Activated CD4-positive, alpha-beta T cell treated with anti-CD3 and anti-CD28 coated beads, Interleukin-2, amount 50 U/mL, for 4 hours (primary cell): ENCODE results near the gene CLHC1.
A peak's percentile ranks its signal among the peaks of the same experiment; 100 is the strongest.

Experiments
- DNase-seq, 2 experiments: peaks; one replicate each; pipeline ENCODE4 v3.0.0-alpha.2; 2020

Gene CLHC1

GRCh38 chr2:55168221-55169154 is 63.6 kb downstream of the CLHC1 start:
- DNase-seq, result peak; percentile 22 to 27

- DNase-seq, result no peak
Measured at GRCh38 chr2:55165626-55166025, 66.5 kb downstream of the CLHC1 start.

GRCh38 chr2:55164534-55165480 is 67.3 kb downstream of the CLHC1 start:
- DNase-seq, result no peak

GRCh38 chr2:55163941-55164390 is 68.1 kb downstream of the CLHC1 start:
- no peak for DNase-seq

- DNase-seq, result no peak
Measured at GRCh38 chr2:55163274-55163721, 68.8 kb downstream of the CLHC1 start.

GRCh38 chr2:55162284-55163006 is 69.6 kb downstream of the CLHC1 start:
- DNase-seq, result no peak

GRCh38 chr2:55161295-55162210 is 70.5 kb downstream of the CLHC1 start:
- no peak for DNase-seq

- no peak for DNase-seq
Measured at GRCh38 chr2:55160422-55160821, 71.7 kb downstream of the CLHC1 start.

- no peak for DNase-seq
Measured at GRCh38 chr2:55159752-55160151, 72.3 kb downstream of the CLHC1 start.

GRCh38 chr2:55159037-55159651 is 72.9 kb downstream of the CLHC1 start:
- DNase-seq, result no peak

GRCh38 chr2:55158111-55158814 is 73.8 kb downstream of the CLHC1 start:
- no peak for DNase-seq

- DNase-seq, result no peak
Measured at GRCh38 chr2:55157474-55157884, 74.6 kb downstream of the CLHC1 start.

GRCh38 chr2:55156984-55157383 is 75.1 kb downstream of the CLHC1 start:
- no peak for DNase-seq

- DNase-seq, result no peak
Measured at GRCh38 chr2:55156326-55156725, 75.8 kb downstream of the CLHC1 start.

- DNase-seq, result no peak
Measured at GRCh38 chr2:55155764-55156281, 76.3 kb downstream of the CLHC1 start.

GRCh38 chr2:55155206-55155605 is 76.9 kb downstream of the CLHC1 start:
- DNase-seq, result no peak

- no peak for DNase-seq
Measured at GRCh38 chr2:55154525-55155030, 77.5 kb downstream of the CLHC1 start.

- no peak for DNase-seq
Measured at GRCh38 chr2:55153584-55154299, 78.4 kb downstream of the CLHC1 start.
